Fibroblast of villous mesenchyme (primary cell): ENCODE data around the gene MAB21L4. TPM values are rescaled to one million over a fixed set of nuclear protein-coding genes. Genes with fewer than 3 reads are reported as not detected.

ENCODE experiments used
- DNase-seq: peaks from one replicate; pipeline ENCODE4 v3.0.0-alpha.2; 2010; ENCODE audit warnings: low read depth
- H3K4me3 ChIP-seq: 2 replicates; pipeline ENCODE4 v1.5.1; 2011; ENCODE audit warnings: low read depth, mild to moderate bottlenecking, low read length
- total RNA-seq: library from RNA; depleted of rRNA; stranded (reverse); fragments of >200 nt; gene quantifications from 2 replicates; pipeline ENCODE4 v1.2.3, GENCODE V29; 2012
- TF ChIP-seq, protein P1 (sequence below): IDR thresholded peaks from 2 replicates; pipeline ENCODE4 v1.5.1; 2012; ENCODE audit warnings: low read depth, mild to moderate bottlenecking, low read length; ENCODE audit not compliant: insufficient read depth

MAB21L4 gene
- total RNA-seq, 1 donor, result not detected

DNA sequence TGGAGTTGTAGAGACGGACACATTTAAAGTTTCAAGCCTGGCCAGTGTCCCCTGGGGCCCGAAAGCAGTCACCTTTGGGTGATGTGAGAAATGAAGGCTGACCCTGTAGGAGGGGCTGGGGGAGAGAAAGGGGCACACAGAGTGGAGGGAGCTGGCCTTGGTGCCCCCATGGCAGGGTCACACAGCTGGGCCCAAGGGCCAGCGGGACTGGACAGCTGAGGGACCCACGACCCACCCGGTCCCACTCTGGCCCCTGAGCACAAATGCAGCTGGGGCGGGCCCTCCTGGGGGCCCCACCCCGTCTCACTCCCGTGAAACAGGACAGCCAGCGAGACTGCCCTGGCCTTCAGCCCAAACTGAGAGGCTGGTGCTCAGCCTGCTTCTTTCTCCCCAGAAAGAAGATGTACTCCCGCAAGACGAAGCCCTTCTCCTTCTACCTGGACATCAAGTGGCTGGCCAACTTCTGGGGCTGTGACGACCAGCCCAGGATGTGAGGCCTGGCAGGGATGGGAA is 21.2 kb downstream of the MAB21L4 start:
- H3K4me3 ChIP-seq, result no peak overlapping the region
- TF ChIP-seq, protein P1, sequence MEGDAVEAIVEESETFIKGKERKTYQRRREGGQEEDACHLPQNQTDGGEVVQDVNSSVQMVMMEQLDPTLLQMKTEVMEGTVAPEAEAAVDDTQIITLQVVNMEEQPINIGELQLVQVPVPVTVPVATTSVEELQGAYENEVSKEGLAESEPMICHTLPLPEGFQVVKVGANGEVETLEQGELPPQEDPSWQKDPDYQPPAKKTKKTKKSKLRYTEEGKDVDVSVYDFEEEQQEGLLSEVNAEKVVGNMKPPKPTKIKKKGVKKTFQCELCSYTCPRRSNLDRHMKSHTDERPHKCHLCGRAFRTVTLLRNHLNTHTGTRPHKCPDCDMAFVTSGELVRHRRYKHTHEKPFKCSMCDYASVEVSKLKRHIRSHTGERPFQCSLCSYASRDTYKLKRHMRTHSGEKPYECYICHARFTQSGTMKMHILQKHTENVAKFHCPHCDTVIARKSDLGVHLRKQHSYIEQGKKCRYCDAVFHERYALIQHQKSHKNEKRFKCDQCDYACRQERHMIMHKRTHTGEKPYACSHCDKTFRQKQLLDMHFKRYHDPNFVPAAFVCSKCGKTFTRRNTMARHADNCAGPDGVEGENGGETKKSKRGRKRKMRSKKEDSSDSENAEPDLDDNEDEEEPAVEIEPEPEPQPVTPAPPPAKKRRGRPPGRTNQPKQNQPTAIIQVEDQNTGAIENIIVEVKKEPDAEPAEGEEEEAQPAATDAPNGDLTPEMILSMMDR, result no peak
- DNase-seq, result no peak

DNA sequence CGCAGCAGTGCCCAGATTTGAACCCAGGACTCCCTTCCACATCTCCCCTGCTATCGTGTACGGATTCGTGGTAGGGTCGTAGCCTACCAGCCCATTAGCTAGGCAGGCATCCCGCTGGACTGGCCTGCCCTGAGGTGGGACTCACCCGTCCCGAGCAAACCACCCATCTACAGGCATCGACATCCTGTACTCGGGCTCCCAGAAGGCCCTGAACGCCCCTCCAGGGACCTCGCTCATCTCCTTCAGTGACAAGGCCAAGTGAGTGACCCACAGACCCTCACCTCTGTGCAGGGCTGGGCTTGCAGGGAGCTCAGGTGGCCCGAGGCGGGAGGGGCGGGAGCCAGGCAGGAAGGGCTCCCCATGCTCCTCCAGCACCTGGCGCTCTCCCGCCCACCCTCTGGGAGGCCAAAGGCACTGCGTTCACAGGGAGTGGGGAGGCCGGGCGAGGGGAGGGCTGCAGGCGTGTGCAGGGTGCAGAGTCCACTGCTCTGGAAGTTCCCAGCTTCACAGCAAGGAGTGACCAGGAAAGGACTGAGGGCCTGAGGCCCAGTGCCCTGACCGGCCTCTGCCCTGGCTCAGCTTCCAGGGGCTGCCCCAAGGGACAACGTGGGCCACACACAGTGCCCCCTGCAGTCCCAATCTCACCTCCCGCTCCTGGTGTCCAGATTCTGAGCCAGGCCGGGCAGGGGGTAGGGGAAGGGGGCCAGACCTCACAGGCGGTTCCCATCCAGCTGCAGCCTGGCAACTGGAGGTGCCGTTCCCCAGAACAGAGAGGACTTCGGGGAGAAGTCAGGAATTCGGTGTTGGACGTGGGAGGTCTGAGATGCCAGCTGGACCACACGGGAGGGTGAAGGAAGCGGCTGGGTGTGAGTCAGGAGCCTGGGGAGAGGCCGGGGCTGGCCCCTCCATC is 21.9 kb downstream of the MAB21L4 start:
- H3K4me3 ChIP-seq, result no peak overlapping the region
- TF ChIP-seq, protein P1, result no peak
- no peak for DNase-seq

DNA sequence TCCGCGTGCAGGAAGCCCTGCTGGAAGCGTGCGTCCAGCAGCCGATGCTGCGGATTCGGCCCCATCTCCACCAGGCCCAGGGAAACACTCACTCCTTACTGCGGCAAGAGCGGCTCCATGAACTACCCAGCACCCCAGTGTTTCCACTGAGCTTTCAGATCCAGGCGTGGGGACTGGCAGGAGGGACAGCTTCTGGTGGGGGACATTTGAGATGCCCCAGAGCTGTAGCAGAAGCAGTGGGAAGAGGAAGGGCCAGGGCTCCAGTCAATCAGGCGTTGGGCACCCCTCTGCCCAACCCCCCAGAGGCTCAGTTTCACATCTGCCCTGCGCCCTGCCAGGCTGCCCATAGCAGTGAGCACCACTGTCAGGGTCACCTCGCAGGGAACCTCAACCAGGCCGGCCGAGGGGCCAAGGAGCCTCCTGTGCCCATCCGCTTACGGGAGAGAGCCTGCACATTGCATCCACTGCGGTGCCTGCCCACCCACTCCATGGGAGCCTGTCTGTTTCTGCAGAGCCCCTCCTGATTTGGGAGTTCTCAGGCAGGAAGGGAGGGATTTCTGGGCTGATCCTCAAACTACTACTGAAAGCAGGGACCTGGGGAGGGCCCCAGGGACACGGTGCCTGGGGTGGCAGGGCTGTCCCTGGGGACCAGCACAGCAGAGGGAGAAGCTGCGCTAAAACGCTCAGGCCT is 22.7 kb downstream of the MAB21L4 start:
- no peak for DNase-seq
- TF ChIP-seq, protein P1, result no peak
- no peak overlapping the region for H3K4me3 ChIP-seq

DNA sequence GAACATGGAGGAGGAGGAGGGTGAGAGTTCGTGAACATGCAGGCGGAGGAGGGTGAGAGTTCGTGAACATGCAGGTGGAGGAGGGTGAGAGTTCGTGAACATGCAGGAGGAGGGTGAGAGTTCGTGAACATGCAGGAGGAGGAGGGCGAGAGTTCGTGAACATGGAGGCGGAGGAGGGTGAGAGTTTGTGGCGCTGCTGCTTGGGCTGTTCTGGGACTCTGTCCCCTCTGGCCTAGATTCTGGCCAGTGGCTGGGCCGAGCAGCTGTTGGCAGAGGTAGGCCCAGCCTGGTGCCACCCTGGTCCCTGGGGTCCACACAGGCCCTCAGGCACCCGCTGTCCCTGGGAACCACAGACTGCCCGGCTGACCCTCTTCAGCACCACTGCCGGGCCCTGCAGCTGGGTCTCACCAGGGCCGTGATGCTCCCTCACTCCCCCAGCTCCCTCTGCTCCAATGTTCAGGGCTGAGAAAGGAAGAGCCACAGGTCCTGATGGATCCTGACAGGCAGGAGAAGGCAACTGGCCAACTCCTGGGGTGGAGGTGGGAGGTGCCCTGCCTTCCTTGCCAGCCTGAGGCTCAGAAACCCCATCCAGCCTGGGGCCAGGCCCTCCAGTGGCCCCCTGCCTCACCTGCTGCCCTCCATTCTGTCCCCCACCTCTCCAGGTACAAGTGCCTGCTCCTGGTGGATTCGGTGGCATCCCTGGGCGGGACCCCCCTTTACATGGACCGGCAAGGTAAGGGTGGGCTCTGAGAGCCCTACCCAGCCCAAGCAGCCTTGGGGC is 23.4 kb downstream of the MAB21L4 start:
- DNase-seq, result no peak
- TF ChIP-seq, protein P1, result no peak

DNA sequence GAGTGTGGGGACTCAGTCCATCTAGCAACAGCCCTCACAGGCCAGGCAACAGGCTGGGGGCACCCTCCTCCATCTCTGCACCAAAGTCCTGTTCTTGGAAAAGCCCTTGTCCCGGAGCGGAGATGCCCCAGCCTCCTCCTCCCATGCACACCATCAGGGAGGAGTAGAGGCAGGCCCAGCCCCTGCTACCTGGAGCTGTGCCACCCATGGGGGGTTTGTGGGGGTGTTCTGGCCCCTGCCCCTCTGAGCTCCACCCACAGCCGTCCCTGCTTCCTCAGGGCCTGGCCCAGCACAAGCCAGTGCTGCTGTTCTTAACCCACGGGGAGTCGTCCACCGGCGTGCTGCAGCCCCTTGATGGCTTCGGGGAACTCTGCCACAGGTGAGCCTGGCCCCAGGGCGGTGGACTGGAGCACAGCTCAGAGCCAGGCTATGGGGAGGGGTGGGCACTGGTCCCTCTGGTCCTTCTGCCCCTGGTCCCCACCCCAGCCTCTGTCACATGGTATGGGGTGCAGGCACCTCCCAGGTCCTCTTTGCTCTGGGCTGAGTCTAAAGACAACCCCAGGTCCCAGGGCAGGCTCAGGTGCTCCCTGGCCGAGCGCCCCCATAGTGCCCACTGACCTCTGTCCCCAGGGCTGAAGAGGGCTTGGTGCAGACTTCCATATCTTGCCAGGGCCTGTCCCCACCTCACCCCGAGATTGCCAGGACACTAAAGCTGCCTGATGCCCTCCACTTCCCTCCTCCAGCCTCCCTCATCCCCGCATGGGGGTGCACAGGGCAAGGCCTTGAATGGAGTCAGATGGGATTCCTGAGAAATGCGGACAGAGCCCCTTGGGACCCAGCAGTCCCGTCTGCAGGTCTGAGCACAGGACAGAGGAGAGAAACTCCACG is 24.6 kb downstream of the MAB21L4 start:
- no peak for DNase-seq
- no peak overlapping the region for H3K4me3 ChIP-seq
- TF ChIP-seq, protein P1, result no peak

More for the DNA sequence above, 23.4 kb downstream of the MAB21L4 start:
- no peak overlapping the region for H3K4me3 ChIP-seq
